ENCODE results near the gene LMTK2. TPM values are rescaled to one million over a fixed set of nuclear protein-coding genes. Genes with fewer than 3 reads are reported as not detected.

The LMTK2 gene
- total RNA-seq, 2 donors from 2014 or later = 13.0 to 17.9 TPM

GRCh38 chr7:98223898-98224700, 117.4 kb downstream of the LMTK2 start:
- intact Hi-C loops (cut with DNase I) = no loop called here
- peak; percentile 72 for DNase-seq (ENCODE audit: low spot score)

GRCh38 chr7:98224701-98225181, 118.1 kb downstream of the LMTK2 start:
- peak; percentile 48 for DNase-seq (ENCODE audit: low spot score)
- intact Hi-C loops (cut with DNase I) = no loop called here

GRCh38 chr7:98225913-98226614, 119.4 kb downstream of the LMTK2 start:
- intact Hi-C loops (cut with DNase I) = no loop called here
- DNase-seq (ENCODE audit: low spot score) = no peak

GRCh38 chr7:98227939-98228338, 121.3 kb downstream of the LMTK2 start:
- no peak for DNase-seq (ENCODE audit: low spot score)

GRCh38 chr7:98228801-98229200, 122.1 kb downstream of the LMTK2 start:
- intact Hi-C loops (cut with DNase I) = no loop called here

More at GRCh38 chr7:98227939-98228338, 121.3 kb downstream of the LMTK2 start:
- intact Hi-C loops (cut with DNase I) = no loop called here

GRCh38 chr7:98229441-98229840, 122.8 kb downstream of the LMTK2 start:
- DNase-seq (ENCODE audit: low spot score) = no peak
- intact Hi-C loops (cut with DNase I) = no loop called here

More at GRCh38 chr7:98228801-98229200, 122.1 kb downstream of the LMTK2 start:
- DNase-seq (ENCODE audit: low spot score) = no peak

GRCh38 chr7:98229991-98230745, 123.5 kb downstream of the LMTK2 start:
- DNase-seq (ENCODE audit: low spot score) = no peak
- intact Hi-C loops (cut with DNase I) = no loop called here

GRCh38 chr7:98230746-98231471, 124.2 kb downstream of the LMTK2 start:
- intact Hi-C loops (cut with DNase I) = no loop called here
- no peak for DNase-seq (ENCODE audit: low spot score)

- DNase-seq (ENCODE audit: low spot score) = no peak
- intact Hi-C loops (cut with DNase I) = no loop called here
Observed at GRCh38 chr7:98231493-98232262, 125.0 kb downstream of the LMTK2 start.

GRCh38 chr7:98232263-98232585, 125.6 kb downstream of the LMTK2 start:
- DNase-seq (ENCODE audit: low spot score) = no peak
- intact Hi-C loops (cut with DNase I) = no loop called here

- DNase-seq (ENCODE audit: low spot score) = no peak
- intact Hi-C loops (cut with DNase I) = no loop called here
Observed at GRCh38 chr7:98232799-98233198, 126.1 kb downstream of the LMTK2 start.

- no peak for DNase-seq (ENCODE audit: low spot score)
- intact Hi-C loops (cut with DNase I) = no loop called here
Observed at GRCh38 chr7:98233219-98234070, 126.8 kb downstream of the LMTK2 start.

GRCh38 chr7:98234429-98235147, 127.9 kb downstream of the LMTK2 start:
- intact Hi-C loops (cut with DNase I) = no loop called here
- no peak for DNase-seq (ENCODE audit: low spot score)

- intact Hi-C loops (cut with DNase I) = no loop called here
- DNase-seq (ENCODE audit: low spot score) = no peak
Observed at GRCh38 chr7:98235901-98236300, 129.2 kb downstream of the LMTK2 start.

- intact Hi-C loops (cut with DNase I) = no loop called here
- DNase-seq (ENCODE audit: low spot score) = no peak
Observed at GRCh38 chr7:98236355-98237185, 129.9 kb downstream of the LMTK2 start.

- intact Hi-C loops (cut with DNase I) = no loop called here
- no peak for DNase-seq (ENCODE audit: low spot score)
Observed at GRCh38 chr7:98238076-98238475, 131.4 kb downstream of the LMTK2 start.

Data from posterior vena cava (tissue), 2 donors.